ENCODE data around the gene MIDN. TPM values are rescaled to one million over a fixed set of nuclear protein-coding genes. Genes with fewer than 3 reads are reported as not detected.
"Not testable (repeated sequence)": the region's sequence is repeated elsewhere in the genome, so short reads cannot be mapped to it uniquely, and the experiment has no call there.

The MIDN gene
- 19.7 TPM for total RNA-seq

DNA sequence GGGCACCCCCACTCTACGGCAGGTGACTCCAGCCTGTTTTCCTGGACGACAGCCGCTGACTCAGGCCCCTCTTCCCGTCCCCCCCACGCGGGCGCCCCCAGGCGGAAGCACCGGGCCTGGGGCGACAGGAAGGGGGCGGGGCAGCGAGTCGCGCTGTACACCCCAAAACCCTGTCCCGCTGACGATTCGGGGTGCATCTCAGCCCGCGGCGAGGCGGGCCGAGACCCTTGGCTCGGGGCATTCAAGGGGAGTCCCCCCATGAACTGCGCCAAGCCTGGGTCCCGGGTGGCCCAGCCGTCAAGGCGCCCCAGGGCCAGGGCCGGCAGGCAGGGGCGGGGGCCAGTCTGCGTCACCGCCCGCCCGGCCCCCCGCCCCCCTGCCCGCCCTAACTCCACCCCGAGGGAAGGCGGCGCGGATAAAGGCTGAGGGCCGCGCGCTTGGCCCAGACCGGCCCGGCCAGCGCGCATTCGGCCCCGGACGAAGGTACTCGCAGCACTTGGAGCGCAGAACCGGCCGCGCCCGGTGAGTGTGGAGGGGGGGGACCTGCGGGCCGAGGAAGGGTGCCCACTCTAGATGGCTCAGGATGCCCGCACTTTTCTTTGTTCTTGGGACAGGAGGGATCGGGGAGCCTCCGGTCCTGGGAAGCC lies at the start of gene MIDN:
TSS of gene MIDN (plus strand) at position 445 of the 647 bp plus-strand sequence. CDS start 1,714 bp downstream, outside the sequence.
- DNase-seq, result peak; percentile 63

DNA sequence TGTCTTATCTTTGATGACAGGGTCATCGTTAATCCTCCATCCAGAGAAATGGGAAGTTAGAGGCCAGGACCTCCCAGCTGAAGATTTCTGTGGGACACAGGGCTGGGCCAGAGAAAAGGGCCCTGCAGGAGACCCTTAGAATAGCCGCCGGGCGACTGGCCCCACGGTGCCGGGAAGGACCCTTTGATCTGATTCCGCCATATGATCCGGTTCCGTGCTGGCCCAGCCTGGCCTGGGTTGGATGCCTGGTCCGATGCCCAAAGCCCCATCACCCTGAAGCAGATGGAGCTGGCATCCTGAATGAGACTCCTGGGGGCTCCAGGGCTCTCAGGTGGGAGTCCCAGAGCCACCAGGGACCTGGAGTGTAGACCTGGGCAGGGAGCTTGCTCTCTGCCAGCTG lies 48.9 kb upstream of the MIDN start:
- DNase-seq, result no peak

DNA sequence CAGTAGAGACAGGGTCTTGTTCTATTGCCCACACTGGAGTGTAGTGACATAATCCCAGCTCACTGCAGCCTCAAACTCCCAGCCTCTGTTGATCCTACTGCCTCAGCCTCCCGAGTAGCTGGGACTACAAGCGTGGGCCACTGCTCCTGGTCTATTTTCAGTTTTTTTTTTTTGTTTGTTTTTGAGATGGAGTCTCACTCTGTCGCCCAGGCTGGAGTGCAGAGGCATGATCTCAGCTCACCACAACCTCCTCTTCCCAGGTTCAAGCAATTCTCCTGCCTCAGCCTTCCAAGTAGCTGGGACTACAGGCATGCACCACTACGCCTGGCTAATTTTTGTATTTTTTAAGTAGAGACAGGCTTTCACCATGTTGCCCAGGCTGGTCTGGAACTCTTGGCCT lies 47.8 kb upstream of the MIDN start:
- DNase-seq, result not testable (repeated sequence)

DNA sequence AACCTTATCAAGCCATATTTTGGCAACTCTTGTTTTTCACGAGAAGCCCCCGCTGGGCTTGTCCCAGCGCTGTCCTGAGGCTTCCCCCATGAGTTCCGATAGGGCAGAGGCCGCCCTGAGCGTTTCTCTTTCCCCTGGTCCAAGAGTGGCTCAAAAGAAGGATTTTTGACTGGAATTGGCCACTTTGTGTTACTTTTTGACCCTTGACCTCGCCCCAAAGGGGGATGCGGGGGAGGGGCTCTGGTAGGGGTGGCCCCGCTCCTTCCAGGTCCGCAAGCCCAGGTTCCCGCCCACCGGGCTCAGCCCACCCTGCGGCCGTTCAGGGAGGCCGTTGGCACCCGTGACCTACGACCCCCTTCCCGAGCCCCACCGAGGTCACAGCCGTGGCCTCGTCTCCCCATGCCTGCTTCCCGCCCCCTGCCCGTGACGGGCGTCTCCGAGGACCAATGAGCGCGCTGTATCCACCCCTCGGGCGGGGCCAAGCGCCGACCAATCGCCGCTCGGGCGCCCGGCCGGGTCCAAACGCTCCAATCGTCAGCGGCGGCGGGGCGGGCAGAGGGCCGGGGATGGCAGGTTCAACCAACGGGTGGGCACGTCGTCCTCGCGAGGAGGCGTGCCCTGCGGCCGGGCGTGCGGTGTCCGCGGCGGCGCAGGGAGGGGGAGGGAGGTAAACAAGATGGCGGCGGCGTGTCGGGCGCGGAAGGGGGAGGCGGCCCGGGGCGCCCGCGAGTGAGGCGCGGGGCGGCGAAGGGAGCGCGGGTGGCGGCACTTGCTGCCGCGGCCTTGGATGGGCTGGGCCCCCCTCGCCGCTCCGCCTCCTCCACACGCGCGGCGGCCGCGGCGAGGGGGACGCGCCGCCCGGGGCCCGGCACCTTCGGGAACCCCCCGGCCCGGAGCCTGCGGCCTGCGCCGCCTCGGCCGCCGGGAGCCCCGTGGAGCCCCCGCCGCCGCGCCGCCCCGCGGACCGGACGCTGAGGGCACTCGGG lies 43.0 kb upstream of the MIDN start, which contains the start of gene STK11:
TSS of gene STK11 (plus strand) at position 665 of the 986 bp plus-strand sequence. CDS start 1,136 bp downstream, outside the sequence.
- peak; percentile 95 for DNase-seq

DNA sequence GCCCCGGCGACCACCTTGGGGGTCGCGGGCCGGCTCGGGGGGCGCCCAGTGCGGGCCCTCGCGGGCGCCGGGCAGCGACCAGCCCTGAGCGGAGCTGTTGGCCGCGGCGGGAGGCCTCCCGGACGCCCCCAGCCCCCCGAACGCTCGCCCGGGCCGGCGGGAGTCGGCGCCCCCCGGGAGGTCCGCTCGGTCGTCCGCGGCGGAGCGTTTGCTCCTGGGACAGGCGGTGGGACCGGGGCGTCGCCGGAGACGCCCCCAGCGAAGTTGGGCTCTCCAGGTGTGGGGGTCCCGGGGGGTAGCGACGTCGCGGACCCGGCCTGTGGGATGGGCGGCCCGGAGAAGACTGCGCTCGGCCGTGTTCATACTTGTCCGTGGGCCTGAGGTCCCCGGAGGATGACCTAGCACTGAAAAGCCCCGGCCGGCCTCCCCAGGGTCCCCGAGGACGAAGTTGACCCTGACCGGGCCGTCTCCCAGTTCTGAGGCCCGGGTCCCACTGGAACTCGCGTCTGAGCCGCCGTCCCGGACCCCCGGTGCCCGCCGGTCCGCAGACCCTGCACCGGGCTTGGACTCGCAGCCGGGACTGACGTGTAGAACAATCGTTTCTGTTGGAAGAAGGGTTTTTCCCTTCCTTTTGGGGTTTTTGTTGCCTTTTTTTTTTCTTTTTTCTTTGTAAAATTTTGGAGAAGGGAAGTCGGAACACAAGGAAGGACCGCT lies 42.1 kb upstream of the MIDN start:
- DNase-seq, result no peak

DNA sequence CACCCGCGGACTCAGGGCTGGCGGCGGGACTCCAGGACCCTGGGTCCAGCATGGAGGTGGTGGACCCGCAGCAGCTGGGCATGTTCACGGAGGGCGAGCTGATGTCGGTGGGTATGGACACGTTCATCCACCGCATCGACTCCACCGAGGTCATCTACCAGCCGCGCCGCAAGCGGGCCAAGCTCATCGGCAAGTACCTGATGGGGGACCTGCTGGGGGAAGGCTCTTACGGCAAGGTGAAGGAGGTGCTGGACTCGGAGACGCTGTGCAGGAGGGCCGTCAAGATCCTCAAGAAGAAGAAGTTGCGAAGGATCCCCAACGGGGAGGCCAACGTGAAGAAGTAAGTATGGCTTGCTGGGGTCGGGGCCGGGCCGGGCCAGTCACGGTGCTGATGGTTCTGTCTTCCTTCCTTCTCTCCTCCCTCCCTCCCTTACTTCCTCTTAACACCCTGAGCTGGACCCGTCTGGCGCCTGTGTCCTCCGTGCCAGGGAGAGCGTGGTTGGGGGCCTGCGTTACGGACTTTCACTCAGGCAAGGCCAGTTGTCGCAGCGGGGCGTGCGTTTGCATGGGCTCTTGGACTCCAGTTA lies 41.4 kb upstream of the MIDN start:
- DNase-seq, result no peak

DNA sequence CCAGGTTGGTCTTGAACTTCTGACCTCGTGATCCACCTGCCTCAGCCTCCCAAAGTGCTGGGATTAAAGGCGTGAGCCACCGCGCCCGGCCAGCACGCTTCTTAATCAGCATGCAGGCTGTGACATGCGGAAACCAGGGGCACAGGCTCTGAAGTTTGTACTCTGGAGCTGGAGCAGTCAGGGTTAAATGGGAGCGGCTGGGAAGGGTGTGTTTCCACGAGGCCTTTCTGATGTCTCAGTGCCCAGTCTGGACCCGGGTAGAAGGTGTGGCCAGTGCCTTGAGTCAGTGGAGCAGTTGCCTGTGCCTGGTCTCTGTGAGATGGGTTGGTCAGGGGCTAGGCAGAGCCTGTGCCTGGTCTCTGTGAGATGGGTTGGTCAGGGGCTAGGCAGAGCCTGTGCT lies 39.6 kb upstream of the MIDN start:
- not testable (repeated sequence) for DNase-seq

DNA sequence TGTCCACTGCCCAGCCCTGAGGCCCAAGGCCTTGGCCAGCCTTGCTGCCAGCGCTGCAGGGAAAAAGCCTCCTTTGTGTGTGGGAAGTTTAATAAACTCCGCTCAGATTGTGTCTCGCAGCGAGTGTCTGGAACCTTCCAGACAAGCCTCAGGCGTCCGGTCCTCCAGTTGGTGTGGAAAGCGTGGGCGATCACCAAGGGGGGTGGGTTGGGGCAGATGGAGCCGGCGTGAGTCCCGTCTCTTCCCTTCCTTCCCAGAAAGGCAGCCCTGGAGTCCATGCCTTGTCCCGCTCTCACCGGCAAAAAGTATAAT lies 38.2 kb upstream of the MIDN start:
- DNase-seq, result no peak

DNA sequence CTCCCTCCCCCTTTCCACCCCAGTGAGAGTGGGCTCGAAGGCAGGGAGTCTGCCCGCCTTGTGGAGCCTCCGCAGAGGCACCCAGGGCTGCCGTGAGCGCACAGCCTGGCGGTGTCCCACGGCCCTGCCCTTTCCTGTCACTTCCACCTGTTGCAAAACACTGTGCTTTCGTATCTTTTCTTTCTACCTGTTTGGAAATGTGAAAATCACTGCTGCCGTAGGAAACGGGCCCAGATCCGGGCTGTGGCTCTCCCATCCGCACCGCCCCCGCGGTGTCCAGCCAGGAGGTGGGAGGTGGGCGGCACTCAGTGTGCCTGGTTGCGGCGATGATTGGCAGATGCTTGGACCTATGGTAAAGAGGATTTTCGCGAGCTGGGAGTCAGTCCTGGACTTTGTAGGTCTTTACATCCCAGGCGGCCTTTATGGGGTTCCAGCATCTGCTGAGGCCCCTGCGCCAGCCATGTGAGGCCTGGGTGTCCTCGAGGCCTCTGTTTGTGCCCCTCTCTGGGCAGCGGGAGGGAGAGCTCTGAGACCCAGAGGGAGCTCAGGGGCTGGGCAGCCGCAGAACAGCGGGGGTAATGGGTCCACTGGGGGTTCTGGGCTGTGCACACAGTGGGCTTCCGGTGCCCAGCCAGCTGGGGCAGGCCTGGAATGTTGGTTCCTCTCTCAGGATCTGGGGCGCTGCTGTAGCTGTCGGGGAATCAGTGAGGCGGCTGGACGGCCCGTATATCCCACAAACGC lies 36.7 kb upstream of the MIDN start:
- no peak for DNase-seq

DNA sequence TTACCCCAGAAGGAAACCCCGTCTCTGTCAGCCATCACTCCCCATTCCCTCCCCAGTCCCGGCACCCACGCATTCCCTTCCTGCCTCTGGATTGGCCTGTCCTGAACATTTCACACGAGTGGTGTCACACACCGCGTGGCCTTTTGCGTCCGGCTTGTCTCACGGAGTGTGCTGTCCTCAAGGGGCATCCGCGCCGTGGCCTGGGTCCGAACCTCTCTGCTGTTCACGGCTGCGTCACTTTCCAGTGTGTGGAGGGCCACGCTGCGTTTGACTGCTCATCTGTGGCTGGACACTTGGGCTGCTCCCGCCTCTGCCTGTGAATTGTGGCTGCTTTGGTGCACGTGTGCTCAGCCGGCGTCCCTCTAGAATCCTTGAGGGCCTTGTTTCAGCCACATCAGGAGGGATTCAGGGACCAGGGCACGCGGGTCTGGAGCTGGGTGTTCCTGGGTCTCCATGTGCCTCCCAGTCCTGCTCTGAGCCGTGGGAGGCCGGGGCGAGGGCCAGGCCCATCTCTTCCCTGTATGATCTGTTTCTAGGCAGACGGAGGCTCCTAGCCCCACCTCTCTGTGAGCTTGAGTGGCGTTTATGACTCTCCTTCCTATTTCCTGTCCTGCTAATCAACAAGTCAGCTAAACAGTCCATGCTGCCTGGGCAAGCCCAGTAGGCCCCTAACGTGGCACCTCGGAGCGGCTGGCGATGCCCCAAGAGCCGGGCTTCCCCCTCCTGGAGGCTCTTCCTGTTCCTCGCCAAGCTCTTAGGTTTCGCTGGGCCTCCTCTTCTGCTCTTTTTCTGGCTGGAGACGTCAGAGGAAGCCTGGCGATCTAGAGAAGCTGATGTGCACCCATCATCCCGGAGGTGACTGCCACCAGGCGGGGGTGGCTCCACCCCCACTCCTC lies 34.7 kb upstream of the MIDN start:
- DNase-seq, result peak; percentile 71

DNA sequence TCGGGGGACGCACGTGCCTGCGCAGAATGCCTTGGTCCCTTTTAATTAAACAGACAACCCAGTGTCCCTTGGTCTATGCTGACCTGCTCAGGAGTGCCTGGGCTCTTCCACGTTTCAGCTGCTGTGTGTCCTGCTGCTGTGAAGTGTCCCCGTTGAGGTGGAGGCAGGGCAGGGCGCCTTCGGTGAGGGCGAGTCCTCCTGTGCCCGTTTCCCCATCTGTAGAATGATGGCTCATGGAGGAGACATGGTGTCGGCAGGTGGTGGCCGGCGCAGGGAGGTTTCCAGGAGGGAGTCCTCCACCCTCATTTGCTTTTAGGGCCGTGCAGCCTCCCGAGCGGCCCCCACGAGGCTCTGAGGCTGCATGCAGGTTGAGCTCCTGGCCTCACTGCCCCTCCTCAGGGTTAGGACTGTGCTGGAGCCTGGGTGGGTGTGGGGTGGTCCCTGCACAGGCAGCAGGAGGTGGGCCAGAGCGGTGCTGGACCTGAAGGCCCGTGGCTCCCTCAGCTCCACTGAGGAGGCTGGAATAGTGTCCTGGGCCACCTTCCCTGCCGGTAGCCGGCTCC lies 34.0 kb upstream of the MIDN start:
- DNase-seq, result no peak

DNA sequence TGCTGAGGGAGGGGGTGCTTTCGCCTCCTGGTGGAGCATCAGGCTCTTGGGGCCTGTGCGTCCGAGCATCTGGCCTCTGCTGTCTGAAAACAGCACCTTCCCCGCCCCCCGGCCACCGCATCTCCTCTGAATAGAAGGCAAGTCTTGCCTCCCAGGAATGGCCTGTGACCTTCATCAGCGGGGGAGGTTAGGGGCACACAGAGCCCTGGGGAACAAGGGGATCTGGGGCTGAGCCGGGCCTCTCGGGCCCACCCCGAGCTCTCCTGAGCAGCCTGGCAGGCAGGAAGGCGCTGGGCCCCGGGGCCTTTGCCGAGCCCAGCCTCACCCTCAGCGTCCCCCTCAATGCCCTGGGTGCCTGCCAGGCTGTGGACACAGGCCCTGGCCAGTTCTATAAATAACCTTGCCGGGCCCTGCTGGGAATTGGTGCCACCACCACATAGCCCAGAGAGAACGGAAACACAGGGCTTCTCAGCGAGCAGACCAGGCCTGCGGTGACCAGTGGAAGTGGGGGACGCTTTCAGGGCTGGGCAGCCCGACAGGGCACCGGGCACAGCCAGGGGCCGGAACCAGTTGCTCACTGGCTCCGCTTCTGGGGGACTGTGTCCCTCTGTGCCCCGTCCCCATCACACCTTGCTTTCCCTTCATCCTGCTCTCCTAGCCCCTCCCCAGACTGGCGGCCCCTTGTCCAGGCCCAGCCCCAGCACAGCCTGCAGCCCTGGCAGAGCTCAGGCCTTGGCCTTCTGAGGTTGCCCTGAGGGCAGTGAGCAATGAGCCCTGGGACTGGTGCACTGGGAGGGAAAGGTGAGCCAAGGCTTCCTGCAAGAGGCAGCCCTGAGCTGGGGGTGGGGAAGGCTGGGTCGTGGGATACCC lies 33.3 kb upstream of the MIDN start:
- no peak for DNase-seq

DNA sequence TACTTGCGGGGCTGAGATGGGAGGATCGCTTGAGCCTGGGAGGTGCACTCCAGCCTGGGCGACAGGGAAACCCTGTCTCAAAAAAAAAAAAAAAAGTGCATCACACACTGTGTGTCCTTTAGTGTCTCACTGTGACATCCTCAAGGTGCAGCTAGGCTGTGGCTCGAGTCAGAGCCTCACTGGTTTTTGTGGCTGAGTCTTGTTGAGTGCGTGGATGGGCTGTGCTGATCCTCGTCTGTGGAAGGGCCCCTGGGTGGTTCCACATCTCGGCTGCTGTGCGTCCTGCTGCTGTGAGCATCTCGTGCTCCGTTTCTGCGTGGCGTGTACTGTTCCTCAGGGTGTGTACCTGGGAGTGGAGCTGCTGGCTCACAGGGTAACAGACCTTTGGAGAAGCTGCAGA lies 31.6 kb upstream of the MIDN start:
- no peak for DNase-seq

DNA sequence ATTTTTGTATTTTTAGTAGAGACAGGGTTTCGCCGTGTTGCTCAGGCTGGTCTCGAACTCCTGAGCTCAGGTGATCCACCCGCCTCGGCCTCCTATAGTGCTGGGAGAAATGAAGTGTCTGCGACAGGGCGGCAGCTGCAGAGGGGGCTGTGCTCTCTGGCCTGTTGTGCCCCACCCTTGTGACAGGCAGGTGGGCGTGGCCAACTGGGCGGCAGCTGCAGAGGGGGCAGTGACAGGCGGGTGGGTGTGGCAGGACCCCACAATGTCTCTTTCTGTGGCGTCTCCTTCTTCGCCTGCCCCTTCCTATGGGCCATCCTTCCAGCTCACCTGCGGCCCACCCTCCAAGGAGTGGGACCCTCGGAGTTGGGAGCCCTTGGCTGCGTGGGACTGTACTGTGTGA lies 31.0 kb upstream of the MIDN start:
- DNase-seq, result no peak

DNA sequence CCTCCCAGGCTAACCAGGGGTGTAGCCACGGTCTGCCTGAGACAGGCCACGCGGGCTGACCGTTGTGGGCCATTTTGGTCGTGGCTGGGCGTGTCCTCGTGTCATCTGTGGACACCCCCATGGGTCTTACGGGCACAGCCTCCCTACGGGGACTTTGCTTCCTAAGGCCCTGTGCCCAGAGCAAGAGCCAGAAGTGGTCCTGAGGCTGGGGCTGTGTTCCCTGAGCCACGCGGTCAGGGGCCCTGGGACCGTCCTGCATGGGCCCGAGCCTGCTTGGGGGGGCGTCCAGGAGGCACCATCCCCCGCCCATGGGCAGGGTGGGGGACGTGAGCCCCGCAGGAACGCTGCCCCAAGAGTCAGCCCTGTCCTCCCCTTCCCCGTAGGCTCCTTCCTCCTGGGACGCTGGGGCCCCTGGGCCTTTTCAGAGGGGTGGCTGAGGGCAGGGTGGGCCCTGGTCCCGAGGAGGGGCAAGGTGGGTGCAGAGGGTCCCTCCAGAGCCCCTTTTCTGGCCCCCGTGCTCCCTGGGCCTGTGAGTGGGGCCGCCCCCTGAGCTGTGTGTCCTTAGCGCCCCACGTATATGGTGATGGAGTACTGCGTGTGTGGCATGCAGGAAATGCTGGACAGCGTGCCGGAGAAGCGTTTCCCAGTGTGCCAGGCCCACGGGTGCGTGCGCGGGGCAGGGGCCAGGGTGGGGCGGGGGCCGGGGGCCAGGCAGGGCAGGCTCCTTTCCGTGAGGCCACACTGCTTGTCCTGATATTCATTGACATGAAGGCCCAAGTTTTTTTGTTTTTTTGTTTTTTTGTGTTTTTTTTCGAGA lies 29.4 kb upstream of the MIDN start:
- DNase-seq, result no peak

DNA sequence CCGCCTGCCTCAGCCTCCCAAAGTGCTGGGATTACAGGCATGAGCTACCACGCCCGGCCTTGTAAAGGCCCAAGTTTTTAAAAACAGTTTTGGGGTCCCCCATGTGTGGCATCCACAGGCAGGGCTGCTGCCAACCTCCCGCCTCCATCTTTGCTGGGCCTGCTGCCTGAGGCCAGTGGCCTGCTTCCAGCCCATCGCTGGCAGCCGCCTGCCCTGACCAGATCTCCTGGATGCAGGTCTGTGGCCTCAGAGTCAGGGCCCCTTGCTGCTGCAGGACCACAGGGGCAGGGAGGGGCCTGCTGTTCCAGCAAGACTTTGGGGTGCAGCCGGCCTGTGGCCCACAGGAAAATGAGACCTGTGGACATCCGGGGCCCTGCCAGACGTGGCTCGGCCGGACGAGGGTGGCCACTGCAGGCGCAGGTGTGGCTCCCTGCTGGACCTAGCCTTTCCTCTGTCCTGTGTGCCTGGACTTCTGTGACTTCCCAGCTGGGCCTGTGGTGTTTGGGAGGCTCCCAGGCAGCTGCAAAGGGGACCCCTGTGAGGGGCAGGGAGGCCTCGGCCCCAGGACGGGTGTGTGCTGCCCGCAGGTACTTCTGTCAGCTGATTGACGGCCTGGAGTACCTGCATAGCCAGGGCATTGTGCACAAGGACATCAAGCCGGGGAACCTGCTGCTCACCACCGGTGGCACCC lies 28.5 kb upstream of the MIDN start:
- no peak for DNase-seq

DNA sequence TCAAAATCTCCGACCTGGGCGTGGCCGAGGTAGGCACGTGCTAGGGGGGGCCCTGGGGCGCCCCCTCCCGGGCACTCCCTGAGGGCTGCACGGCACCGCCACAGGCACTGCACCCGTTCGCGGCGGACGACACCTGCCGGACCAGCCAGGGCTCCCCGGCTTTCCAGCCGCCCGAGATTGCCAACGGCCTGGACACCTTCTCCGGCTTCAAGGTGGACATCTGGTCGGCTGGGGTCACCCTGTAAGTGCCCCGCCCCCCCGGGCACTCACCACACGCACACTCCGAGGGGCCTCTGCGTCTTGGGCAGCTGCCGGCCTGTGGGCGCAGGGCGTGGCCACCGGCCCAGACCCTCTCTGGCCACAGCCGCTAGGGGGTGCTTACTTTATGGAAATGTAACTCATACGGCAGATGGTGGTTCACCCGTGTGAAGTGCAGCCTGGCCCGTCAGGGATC lies 27.9 kb upstream of the MIDN start:
- DNase-seq, result no peak

Data from skin of body (tissue), 2 donors.